Neural cell (in vitro differentiated cells): ENCODE data around the gene COL2A1.

Experiments
- EP300 ChIP-seq: fragments of 450-650 bp; conservative IDR thresholded peaks from 2 replicates; pipeline ENCODE4 v1.6.1; 2014; ENCODE audit warnings: antibody characterized with exemption, mild to moderate bottlenecking, moderate library complexity; ENCODE audit not compliant: poor library complexity, severe bottlenecking
- EZH2 ChIP-seq: fragments of 200-600, 300-800 bp; shearing (Covaris generic), sonication (generic); IDR thresholded peaks from 2 replicates; pipeline ENCODE4 v1.6.1; 2014; ENCODE audit warnings: antibody characterized with exemption, low read length, borderline replicate concordance, mild to moderate bottlenecking; ENCODE audit not compliant: insufficient read depth, poor library complexity, severe bottlenecking
- MXI1 ChIP-seq: fragments of 450-650 bp; conservative IDR thresholded peaks from 2 replicates; pipeline ENCODE4 v1.6.1; 2014; ENCODE audit warnings: antibody characterized with exemption, mild to moderate bottlenecking; ENCODE audit not compliant: poor library complexity, severe bottlenecking
- POLR2AphosphoS5 ChIP-seq: IDR thresholded peaks from 2 replicates; pipeline ENCODE4 v1.6.1; 2012
- RAD21 ChIP-seq: fragments of 450-650 bp; conservative IDR thresholded peaks from 2 replicates; pipeline ENCODE4 v1.6.1; 2014; ENCODE audit warnings: antibody characterized with exemption, mild to moderate bottlenecking, moderate library complexity
- TF ChIP-seq, protein P1 (sequence below): fragments of 450-650 bp; IDR thresholded peaks from 2 replicates; pipeline ENCODE4 v1.5.1; 2014; ENCODE audit warnings: antibody characterized with exemption, mild to moderate bottlenecking, moderate library complexity; ENCODE audit not compliant: poor library complexity, severe bottlenecking
- TF ChIP-seq, protein P2 (sequence below): IDR thresholded peaks from 2 replicates; pipeline ENCODE4 v1.6.1; 2012; ENCODE audit warnings: borderline replicate concordance

DNA sequence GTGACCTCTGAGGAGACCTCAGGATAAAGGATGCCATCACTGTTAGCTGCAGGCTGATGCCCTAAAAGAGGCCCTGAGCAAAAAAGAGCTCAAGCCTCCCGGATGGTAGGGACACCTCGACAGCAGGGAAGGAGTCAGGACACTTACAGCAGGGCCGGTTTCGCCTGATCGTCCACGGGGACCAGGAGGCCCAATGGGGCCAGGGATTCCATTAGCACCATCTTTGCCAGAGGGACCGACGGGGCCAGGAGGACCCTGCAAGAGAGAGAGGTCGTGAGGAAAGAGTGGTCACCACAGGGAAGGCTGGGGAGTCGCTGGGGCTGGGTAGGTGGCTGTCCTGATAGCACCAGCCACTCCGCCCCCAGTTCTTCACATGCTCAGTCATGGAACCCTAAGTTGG is 28.5 kb downstream of the COL2A1 start:
- TF ChIP-seq, protein P1, sequence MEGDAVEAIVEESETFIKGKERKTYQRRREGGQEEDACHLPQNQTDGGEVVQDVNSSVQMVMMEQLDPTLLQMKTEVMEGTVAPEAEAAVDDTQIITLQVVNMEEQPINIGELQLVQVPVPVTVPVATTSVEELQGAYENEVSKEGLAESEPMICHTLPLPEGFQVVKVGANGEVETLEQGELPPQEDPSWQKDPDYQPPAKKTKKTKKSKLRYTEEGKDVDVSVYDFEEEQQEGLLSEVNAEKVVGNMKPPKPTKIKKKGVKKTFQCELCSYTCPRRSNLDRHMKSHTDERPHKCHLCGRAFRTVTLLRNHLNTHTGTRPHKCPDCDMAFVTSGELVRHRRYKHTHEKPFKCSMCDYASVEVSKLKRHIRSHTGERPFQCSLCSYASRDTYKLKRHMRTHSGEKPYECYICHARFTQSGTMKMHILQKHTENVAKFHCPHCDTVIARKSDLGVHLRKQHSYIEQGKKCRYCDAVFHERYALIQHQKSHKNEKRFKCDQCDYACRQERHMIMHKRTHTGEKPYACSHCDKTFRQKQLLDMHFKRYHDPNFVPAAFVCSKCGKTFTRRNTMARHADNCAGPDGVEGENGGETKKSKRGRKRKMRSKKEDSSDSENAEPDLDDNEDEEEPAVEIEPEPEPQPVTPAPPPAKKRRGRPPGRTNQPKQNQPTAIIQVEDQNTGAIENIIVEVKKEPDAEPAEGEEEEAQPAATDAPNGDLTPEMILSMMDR = no peak
- TF ChIP-seq MXI1 (no peak), POLR2AphosphoS5 (no peak), RAD21 (no peak), EZH2 (no peak), EP300 (no peak)
- TF ChIP-seq, protein P2, sequence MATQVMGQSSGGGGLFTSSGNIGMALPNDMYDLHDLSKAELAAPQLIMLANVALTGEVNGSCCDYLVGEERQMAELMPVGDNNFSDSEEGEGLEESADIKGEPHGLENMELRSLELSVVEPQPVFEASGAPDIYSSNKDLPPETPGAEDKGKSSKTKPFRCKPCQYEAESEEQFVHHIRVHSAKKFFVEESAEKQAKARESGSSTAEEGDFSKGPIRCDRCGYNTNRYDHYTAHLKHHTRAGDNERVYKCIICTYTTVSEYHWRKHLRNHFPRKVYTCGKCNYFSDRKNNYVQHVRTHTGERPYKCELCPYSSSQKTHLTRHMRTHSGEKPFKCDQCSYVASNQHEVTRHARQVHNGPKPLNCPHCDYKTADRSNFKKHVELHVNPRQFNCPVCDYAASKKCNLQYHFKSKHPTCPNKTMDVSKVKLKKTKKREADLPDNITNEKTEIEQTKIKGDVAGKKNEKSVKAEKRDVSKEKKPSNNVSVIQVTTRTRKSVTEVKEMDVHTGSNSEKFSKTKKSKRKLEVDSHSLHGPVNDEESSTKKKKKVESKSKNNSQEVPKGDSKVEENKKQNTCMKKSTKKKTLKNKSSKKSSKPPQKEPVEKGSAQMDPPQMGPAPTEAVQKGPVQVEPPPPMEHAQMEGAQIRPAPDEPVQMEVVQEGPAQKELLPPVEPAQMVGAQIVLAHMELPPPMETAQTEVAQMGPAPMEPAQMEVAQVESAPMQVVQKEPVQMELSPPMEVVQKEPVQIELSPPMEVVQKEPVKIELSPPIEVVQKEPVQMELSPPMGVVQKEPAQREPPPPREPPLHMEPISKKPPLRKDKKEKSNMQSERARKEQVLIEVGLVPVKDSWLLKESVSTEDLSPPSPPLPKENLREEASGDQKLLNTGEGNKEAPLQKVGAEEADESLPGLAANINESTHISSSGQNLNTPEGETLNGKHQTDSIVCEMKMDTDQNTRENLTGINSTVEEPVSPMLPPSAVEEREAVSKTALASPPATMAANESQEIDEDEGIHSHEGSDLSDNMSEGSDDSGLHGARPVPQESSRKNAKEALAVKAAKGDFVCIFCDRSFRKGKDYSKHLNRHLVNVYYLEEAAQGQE = no peak
